ENCODE results near the gene MAP7.

Gene MAP7

GRCh38 chr6:136370988-136371728, 179.1 kb downstream of the MAP7 start:
- DNase-seq: no peak

- no peak for DNase-seq
Measured at GRCh38 chr6:136365776-136366354, 184.4 kb downstream of the MAP7 start.

- DNase-seq: no peak
Measured at GRCh38 chr6:136362421-136363356, 187.5 kb downstream of the MAP7 start.

- no peak for DNase-seq
Measured at GRCh38 chr6:136361787-136362186, 188.4 kb downstream of the MAP7 start.

GRCh38 chr6:136360783-136361182, 189.4 kb downstream of the MAP7 start:
- no peak for DNase-seq

- no peak for DNase-seq
Measured at GRCh38 chr6:136359851-136360250, 190.4 kb downstream of the MAP7 start.

- peak; percentile 6 for DNase-seq
Measured at GRCh38 chr6:136351518-136352110, 198.6 kb downstream of the MAP7 start.

GRCh38 chr6:136350914-136351313, 199.3 kb downstream of the MAP7 start:
- DNase-seq: no peak

- no peak for DNase-seq
Measured at GRCh38 chr6:136347847-136348246, 202.4 kb downstream of the MAP7 start.

- no peak for DNase-seq
Measured at GRCh38 chr6:136345145-136345544, 205.1 kb downstream of the MAP7 start.

- no peak for DNase-seq
Measured at GRCh38 chr6:136344420-136344819, 205.8 kb downstream of the MAP7 start.

GRCh38 chr6:136343700-136344099, 206.5 kb downstream of the MAP7 start:
- DNase-seq: no peak

GRCh38 chr6:136343275-136343674, 206.9 kb downstream of the MAP7 start:
- DNase-seq: no peak

- DNase-seq: no peak
Measured at GRCh38 chr6:136341967-136342366, 208.3 kb downstream of the MAP7 start.

- DNase-seq: no peak
Measured at GRCh38 chr6:136341367-136341766, 208.9 kb downstream of the MAP7 start.

- no peak for DNase-seq
Measured at GRCh38 chr6:136338486-136338885, 211.7 kb downstream of the MAP7 start.

GRCh38 chr6:136337606-136338005, 212.6 kb downstream of the MAP7 start:
- no peak for DNase-seq

- no peak for DNase-seq
Measured at GRCh38 chr6:136337121-136337520, 213.1 kb downstream of the MAP7 start.

GRCh38 chr6:136335736-136336363, 214.4 kb downstream of the MAP7 start:
- DNase-seq: no peak

GRCh38 chr6:136334853-136335252, 215.4 kb downstream of the MAP7 start:
- no peak for DNase-seq

GRCh38 chr6:136334465-136334846, 215.8 kb downstream of the MAP7 start:
- DNase-seq: no peak

- DNase-seq: no peak
Measured at GRCh38 chr6:136333824-136334464, 216.3 kb downstream of the MAP7 start.
